GM18499 (cell line): Measurements from ENCODE around the gene FBXO42.
"Not testable (repeated sequence)": the region's sequence is repeated elsewhere in the genome, so short reads cannot be mapped to it uniquely, and the experiment has no call there.

Experiments used
- ATAC-seq: cut with Tn5 transposase; IDR thresholded peaks from one replicate; pipeline ENCODE4 v1.9.1; 2021; ENCODE audit warnings: moderate number of reproducible peaks; ENCODE audit not compliant: insufficient read depth, unreplicated experiment

FBXO42 gene

DNA sequence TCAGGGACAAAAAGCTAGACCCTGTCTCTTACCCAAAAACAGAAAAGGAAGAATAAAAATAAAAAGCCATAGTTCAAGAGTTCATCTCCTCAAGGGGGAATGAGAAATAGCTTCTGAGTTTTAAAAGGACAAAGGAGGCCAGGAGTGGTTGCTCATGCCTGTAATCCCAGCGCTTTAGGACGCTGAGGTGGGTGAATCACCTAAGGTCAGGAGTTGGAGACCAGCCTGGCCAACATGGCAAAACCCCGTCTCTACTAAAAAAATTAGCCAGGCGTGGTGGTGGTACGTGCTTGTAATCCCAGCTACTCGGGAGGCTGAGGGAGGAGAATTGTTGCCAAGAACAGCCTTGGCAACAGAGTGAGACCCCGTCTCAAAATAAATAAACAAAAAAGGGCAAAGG lies 76.7 kb downstream of the FBXO42 start:
- ATAC-seq, result no peak

- no peak for ATAC-seq
Observed at GRCh38 chr1:16267690-16268180, 84.5 kb downstream of the FBXO42 start.

GRCh38 chr1:16266411-16267118 lies 85.7 kb downstream of the FBXO42 start:
- ATAC-seq, result no peak

GRCh38 chr1:16262067-16262466 lies 90.2 kb downstream of the FBXO42 start:
- no peak for ATAC-seq

GRCh38 chr1:16260814-16261213 lies 91.5 kb downstream of the FBXO42 start:
- ATAC-seq, result no peak

DNA sequence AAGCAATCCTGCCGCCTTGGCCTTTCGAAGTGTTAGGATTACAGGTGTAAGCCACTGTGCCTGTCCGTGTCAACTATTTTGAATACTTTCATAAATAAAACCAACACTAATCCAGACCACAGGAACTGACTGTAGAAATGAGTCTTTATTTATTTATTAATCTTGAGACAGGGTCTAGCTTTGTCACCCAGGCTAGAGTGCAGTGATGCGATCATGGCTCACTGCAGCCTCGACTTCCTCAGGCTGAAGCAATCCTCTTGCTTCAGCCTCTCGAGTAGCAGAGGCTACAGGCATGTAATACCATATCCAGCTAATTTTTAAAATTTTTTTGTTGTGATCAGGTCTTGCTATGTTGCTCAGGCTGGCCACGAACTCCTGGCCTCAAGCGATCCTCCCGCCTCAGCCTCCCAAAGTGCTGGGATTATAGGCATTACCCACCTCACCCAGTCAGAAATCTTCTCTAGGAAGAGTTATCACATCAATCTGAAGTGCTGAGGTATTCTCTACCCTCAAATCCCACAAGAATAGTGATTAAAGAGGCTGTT lies 93.6 kb downstream of the FBXO42 start:
- ATAC-seq, result no peak

- no peak for ATAC-seq
Observed at GRCh38 chr1:16257968-16258367, 94.3 kb downstream of the FBXO42 start.

DNA sequence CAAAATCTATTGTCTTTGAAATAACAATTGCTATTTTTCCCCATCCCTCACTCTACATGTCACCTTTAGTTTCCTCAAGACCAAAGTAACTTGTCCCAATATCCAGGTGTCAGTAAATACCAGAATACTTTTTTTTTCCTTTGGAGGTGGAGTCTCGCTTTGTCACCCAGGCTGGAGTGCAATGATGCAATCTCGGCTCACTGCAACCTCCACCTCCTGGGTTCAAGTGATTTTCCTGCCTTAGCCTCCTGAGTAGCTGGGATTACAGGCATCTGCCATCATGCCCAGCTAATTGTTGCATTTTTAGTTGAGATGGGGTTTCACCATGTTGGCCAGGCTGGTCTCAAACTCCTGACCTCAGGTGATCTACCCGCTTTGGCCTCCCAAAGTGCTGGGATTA lies 94.7 kb downstream of the FBXO42 start:
- not testable (repeated sequence) for ATAC-seq

DNA sequence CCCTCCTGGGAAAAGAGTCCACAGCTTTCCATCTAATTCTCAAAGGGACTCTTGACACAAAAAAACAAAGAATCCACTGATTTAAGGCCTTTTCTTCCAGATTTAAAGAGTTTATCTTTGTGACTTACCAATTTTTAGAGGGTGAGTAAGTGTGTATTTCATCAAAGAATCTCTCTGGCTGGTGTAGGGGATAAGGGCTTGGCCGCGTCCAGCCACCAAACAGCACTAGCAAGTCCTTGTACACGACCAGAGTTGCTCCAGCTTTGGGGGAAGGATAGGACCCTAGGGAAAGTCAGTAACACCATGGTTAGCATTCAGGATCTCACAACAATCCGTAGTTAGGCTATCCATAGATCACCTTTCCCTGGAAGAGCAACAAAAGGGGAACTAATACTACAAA lies 95.8 kb downstream of the FBXO42 start:
- no peak for ATAC-seq

DNA sequence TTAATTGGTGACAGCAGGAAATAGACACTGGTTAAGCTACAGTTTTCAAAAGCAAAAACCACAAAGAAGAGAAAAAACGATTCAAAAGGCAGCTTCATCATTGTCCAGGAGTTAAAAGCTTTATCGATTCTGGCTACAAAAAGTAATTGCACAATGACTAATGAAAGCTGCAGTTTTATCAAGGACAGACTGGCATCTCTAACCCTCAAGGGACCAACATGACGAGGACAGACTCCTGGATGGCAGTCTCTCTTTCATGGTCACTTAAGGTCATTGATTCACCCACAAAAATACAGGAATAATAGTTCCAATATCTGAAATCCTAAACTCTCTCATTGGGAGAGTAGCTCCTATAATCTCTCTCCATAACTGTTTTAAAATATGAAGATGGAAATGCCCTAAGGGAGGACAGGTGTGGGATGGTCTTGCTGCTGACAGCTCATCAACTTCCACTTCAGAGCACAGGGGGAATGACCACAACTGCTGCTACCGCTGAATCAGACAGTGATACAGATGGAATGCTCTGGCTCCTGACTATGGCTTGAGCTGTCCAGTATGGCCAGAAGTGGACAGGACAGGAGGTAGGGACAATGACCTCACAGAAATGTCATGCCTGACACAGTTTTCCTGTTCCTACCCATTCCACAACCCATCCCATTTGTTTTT lies 97.9 kb downstream of the FBXO42 start:
- no peak for ATAC-seq

- no peak for ATAC-seq
Observed at GRCh38 chr1:16253332-16253922, 98.9 kb downstream of the FBXO42 start.

DNA sequence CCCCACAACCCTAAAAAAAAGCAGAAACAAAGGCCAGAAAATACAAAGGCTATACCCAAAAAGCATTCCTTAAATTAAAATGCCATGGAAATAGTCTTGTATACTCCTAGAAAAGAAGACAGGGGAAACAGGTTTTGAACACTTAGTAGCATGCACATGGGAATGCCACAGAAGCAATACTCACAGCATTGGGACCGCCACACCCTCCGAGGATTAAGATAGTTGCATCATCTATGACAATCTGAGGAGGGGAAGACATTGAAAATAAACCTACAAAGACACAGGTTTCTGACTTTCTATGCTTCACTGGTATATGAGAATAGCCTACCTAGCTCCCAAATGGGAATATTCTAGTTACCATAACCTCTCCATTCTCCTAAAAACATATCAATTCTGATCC lies 99.4 kb downstream of the FBXO42 start:
- no peak for ATAC-seq

DNA sequence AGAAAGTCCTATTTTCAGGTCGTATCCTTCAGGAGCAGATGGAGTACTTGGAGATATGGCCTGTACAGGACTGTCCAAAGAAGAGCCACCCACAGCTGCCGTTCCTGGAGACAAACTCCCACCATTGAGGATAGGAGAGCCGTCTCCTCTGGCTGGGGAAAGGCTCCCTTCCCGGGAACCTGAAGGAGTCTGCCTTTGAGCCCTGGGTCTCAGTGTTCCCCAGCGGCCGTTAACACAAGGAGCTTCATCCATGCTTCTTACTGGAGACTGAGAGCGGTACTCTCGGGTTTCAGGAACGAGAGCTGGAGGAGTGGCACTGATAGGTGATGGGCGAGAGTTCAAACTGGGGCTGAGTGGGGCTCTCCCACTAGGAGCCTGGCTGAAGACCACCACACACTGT lies 100.9 kb downstream of the FBXO42 start:
- no peak for ATAC-seq

- no peak for ATAC-seq
Observed at GRCh38 chr1:16250524-16251251, 101.6 kb downstream of the FBXO42 start.

DNA sequence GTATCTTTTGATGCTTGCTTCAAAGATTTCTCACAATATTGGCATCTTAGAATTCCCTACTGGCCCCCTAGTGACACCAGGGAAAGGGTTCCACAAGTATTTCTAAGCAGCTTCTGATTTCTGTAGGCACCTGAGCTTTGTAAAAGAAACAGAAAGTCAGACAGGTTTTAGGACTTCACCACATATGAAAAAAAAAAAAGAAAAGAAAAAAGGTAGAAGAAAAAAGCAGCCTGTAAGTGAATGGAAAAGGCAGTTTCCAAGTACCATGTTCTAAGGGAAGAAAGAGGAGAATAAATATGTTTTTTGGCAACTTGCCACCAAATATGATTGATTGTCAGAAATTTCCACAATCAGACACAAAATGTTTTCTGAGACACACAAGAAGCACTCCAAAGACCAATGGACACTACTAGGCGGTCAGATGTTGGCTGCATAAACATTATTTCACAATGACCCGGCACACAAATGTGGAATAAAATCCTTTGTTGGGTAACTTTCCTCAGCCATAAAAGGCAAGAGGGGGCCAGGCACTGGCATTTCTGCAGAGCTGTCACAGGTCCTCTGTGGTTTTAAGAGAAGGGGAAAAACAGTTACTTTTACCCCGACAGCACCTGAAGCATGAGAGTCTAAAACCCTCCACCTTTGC lies 102.6 kb downstream of the FBXO42 start:
- ATAC-seq, result no peak

DNA sequence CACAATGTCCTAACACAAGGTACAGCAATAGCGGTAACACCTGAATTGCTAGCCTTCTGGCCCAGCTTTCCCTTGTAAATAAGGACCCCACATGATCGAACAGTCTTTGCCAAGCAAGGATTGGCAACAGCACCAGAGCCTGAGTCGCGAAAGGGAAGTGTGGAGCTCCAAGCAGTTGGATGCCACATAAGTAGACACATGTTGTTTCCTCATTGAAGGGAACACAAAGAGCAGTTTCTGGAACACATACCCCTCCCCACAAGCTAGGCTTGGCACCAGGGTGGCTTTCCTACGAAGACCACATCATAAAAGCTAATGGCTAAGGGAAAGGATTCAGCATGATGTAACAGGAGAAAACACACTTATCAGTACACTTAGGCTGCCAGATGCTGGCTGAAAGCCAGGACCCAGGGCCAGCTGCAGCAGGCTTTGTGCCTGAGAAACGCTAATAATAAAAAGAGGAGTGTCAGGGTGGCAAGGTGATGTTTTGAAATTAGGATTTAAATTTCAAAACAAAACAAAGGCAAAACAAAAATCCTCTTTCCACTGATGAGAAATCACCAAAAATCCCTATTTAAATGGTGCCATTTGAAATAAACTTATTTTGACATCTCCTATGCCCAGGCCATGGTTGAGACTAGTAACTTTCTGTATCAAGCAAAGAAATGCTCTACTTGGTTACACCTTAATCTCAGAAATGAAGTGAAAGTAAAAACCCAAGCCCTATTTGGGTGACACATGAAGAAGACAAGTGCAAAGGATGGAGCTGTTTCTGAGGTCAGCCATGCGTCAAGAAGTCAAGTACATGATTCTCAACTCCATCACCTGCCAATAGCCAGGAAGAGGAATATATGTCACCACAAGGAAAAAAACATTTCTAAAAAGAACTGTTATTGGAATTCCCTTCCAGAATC lies 103.4 kb downstream of the FBXO42 start:
- no peak for ATAC-seq

DNA sequence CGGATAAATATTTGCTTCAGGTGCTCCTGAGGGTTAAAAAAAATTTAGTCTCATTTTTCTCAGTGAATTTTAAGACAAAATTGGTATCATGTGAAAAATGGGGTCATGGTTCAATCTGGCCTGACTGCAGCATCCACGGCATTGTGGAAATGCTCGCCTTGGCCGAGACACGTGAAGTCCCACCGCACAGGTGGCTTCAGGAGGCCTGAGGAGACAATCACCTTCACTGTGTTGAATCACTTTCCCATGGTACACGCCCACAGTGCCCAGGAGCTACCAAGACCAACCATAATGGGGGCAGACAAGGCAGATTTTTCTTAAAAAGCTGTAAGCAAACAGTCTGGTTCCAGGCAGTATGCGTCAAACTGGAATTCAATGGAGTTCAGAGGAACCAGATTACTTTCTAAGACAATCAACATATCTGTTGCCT lies 104.3 kb downstream of the FBXO42 start:
- no peak for ATAC-seq

GRCh38 chr1:16247441-16247840 lies 104.8 kb downstream of the FBXO42 start:
- no peak for ATAC-seq

DNA sequence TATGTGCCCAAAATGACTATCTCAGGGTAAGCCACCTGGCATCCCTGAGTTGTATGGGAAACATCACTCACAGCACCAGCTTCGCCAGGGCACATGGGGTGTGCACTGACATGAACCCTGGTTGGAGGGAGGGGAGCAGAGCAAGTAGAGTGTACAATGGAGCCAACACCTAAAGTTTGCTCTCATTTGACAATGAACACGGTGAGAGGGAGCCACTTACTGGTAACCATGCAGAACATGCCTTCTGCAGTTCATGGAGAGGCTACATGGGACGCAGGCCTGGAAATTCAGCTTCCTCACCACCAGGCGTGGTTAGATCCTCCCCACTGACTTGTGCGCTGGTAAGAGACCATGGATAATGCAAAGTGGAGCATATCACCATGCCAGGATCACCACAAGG lies 105.3 kb downstream of the FBXO42 start:
- no peak for ATAC-seq
